Suppressor macrophage (primary cell): ENCODE measurements around the gene CLRN2.
A peak's percentile ranks its signal among the peaks of the same experiment; 100 is the strongest.
"Not testable (repeated sequence)": the region's sequence is repeated elsewhere in the genome, so short reads cannot be mapped to it uniquely, and the experiment has no call there.

Experiments
- DNase-seq, 4 experiments: peaks; one replicate each; pipeline ENCODE4 v3.0.0-alpha.2; 2020 to 2022

CLRN2 gene

GRCh38 chr4:17504081-17504480 is 10.9 kb upstream of the CLRN2 start:
- no peak for DNase-seq

- DNase-seq = no peak
These were observed 4.4 kb upstream of the CLRN2 start for GRCh38 chr4:17510582-17510981.

- no peak for DNase-seq
These were observed 3.9 kb upstream of the CLRN2 start for GRCh38 chr4:17511051-17511450.

- peak; percentile 46 to 66 (median 56) for DNase-seq
These were observed 3.4 kb upstream of the CLRN2 start for GRCh38 chr4:17511509-17511949.

- DNase-seq = peak; percentile 89 to 96 (median 93)
These were observed 2.8 kb upstream of the CLRN2 start, which contains the start of gene QDPR for GRCh38 chr4:17511950-17512795. Gene QDPR (minus strand): TSS chr4:17512090. CDS start chr4:17512054, 36 bp downstream.

- DNase-seq = peak in 1 of 4 experiments; percentile 26
These were observed 1.8 kb upstream of the CLRN2 start for GRCh38 chr4:17512973-17513665.

GRCh38 chr4:17515445-17516407 is 761 bp downstream of the CLRN2 start:
- peak in 2 of 4 experiments; percentile 19 to 27 for DNase-seq

- DNase-seq = no peak
These were observed 2.0 kb downstream of the CLRN2 start for GRCh38 chr4:17516980-17517379.

- DNase-seq = no peak
These were observed 2.7 kb downstream of the CLRN2 start for GRCh38 chr4:17517664-17518063.

- DNase-seq = no peak
These were observed 6.6 kb downstream of the CLRN2 start for GRCh38 chr4:17521595-17521994.

- peak in 3 of 4 experiments; percentile 8 to 19 (median 15) for DNase-seq
These were observed 8.7 kb downstream of the CLRN2 start for GRCh38 chr4:17523662-17524061.

GRCh38 chr4:17526695-17527477 is 11.9 kb downstream of the CLRN2 start:
- no peak for DNase-seq

GRCh38 chr4:17528551-17529165 is 13.7 kb downstream of the CLRN2 start:
- DNase-seq = no peak

- DNase-seq = peak; percentile 30 to 71 (median 56)
These were observed 16.7 kb downstream of the CLRN2 start for GRCh38 chr4:17531538-17532285.

GRCh38 chr4:17534705-17535104 is 19.7 kb downstream of the CLRN2 start:
- no peak for DNase-seq

GRCh38 chr4:17535242-17535641 is 20.3 kb downstream of the CLRN2 start:
- DNase-seq = no peak

GRCh38 chr4:17535906-17536305 is 20.9 kb downstream of the CLRN2 start:
- no peak for DNase-seq

- not testable (repeated sequence) for DNase-seq
These were observed 22.1 kb downstream of the CLRN2 start for GRCh38 chr4:17537060-17537459.

- peak; percentile 68 to 83 (median 79) for DNase-seq
These were observed 29.2 kb downstream of the CLRN2 start for GRCh38 chr4:17544205-17544604.

- peak in 1 of 4 experiments; percentile 19 for DNase-seq
These were observed 29.9 kb downstream of the CLRN2 start for GRCh38 chr4:17544831-17545234.
